Stomach (tissue), 4 donors: ENCODE measurements around the gene NSDHL.

Experiments
- POLR2A ChIP-seq, 4 donors: fragments of 450-650 bp; IDR thresholded peaks; one replicate each; pipeline ENCODE4 v1.6.1; 2016; ENCODE audit warnings: antibody characterized with exemption in 4 of 4, control low read depth in 2 of 4, mild to moderate bottlenecking in 1 of 4, moderate library complexity in 1 of 4
- POLR2AphosphoS5 ChIP-seq, 3 donors: sonication (generic); formaldehyde crosslinking; IDR thresholded peaks; one replicate each; pipeline ENCODE4 v1.6.1; 2016; ENCODE audit warnings: antibody characterized with exemption in 3 of 3
- TF ChIP-seq, protein P1 (sequence below), 7 experiments: fragments of 450-650 bp in 4 of 7; fragments of 200-600 bp in 3 of 7; sonication (generic) in 3 of 7; IDR thresholded peaks; one replicate each; pipeline ENCODE4 v1.5.1; 2016 to 2019; ENCODE audit warnings: antibody characterized with exemption in 7 of 7, control low read depth in 2 of 7, mild to moderate bottlenecking in 1 of 7

DNA sequence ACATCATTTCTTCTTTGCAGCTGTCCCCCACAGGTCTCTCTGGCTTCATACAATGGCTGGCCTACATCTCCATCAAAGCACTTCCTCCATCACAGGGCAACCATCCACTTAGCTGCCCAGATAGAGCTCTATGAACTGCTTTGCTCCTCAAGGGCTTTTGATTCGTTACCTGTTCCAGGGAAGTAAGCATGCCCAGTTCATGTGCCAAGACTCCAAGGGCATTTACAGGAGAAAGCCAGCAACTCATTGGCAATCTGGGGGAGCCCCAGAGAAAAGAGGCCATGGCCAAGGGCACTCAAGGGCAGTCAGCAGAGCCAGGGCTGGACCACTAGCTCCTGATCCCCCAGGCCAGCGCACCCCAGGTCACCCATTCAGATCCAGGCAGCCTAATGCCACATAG is 42.5 kb downstream of the NSDHL start:
- TF ChIP-seq POLR2AphosphoS5 (IDR thresholded peaks at IDR 0.05) (no peak), POLR2A (IDR thresholded peaks at IDR 0.05) (no peak)
- TF ChIP-seq, protein P1, sequence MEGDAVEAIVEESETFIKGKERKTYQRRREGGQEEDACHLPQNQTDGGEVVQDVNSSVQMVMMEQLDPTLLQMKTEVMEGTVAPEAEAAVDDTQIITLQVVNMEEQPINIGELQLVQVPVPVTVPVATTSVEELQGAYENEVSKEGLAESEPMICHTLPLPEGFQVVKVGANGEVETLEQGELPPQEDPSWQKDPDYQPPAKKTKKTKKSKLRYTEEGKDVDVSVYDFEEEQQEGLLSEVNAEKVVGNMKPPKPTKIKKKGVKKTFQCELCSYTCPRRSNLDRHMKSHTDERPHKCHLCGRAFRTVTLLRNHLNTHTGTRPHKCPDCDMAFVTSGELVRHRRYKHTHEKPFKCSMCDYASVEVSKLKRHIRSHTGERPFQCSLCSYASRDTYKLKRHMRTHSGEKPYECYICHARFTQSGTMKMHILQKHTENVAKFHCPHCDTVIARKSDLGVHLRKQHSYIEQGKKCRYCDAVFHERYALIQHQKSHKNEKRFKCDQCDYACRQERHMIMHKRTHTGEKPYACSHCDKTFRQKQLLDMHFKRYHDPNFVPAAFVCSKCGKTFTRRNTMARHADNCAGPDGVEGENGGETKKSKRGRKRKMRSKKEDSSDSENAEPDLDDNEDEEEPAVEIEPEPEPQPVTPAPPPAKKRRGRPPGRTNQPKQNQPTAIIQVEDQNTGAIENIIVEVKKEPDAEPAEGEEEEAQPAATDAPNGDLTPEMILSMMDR (IDR thresholded peaks at IDR 0.05): no peak
